Measurements from ENCODE around the gene TBP. TPM values are rescaled to one million over a fixed set of nuclear protein-coding genes. Genes with fewer than 3 reads are reported as not detected.
"Not testable (repeated sequence)": the region's sequence is repeated elsewhere in the genome, so short reads cannot be mapped to it uniquely, and the experiment has no call there.

TBP gene
- total RNA-seq, 3 donors from 2014 or later (not counting 1 experiment from before 2014, with no cell fraction given): 13.0 to 18.4 (median 14.2) TPM

GRCh38 chr6:170612256-170612804, 58.2 kb downstream of the TBP start:
- DNase-seq; H3K4me3 Mint-ChIP-seq; H3K27me3 ChIP-seq (ENCODE audit: control insufficient read depth, insufficient read depth, low read length); H3K27ac Mint-ChIP-seq; H3K36me3 ChIP-seq (ENCODE audit: control insufficient read depth, insufficient read depth, low read length); intact Hi-C loops (cut with micrococcal nuclease); H3K4me1 Mint-ChIP-seq; H3K36me3 Mint-ChIP-seq; H3K4me1 ChIP-seq (ENCODE audit: control insufficient read depth, insufficient read depth, low read length); H3K4me3 ChIP-seq (ENCODE audit: low read length); H3K9me3 ChIP-seq (ENCODE audit: control insufficient read depth, insufficient read depth, low read length); H3K9me3 Mint-ChIP-seq; H3K27ac ChIP-seq (ENCODE audit: low read length): not testable (repeated sequence)
- ATAC-seq: peak; percentile 64 to 88 (median 86)
- 0% methylated on average over 9 of the region's 55 CpGs for WGBS (ENCODE audit: insufficient coverage)
- peaks cover 24 to 30% of the 10 kb centered on the region in 2 donors for H3K27me3 Mint-ChIP-seq (ENCODE audit: low read depth in 2 of 2)

- H3K36me3 ChIP-seq (ENCODE audit: control insufficient read depth, insufficient read depth, low read length); intact Hi-C loops (cut with micrococcal nuclease); H3K9me3 ChIP-seq (ENCODE audit: control insufficient read depth, insufficient read depth, low read length); H3K27me3 ChIP-seq (ENCODE audit: control insufficient read depth, insufficient read depth, low read length); H3K4me1 Mint-ChIP-seq; DNase-seq; H3K4me3 Mint-ChIP-seq; ATAC-seq; H3K4me3 ChIP-seq (ENCODE audit: low read length); H3K27me3 Mint-ChIP-seq (ENCODE audit: low read depth in 2 of 2); H3K9me3 Mint-ChIP-seq; H3K27ac ChIP-seq (ENCODE audit: low read length); H3K4me1 ChIP-seq (ENCODE audit: control insufficient read depth, insufficient read depth, low read length); H3K27ac Mint-ChIP-seq; H3K36me3 Mint-ChIP-seq: not testable (repeated sequence)
- no CpG with 5 or more reads among the region's 1 CpG for WGBS (ENCODE audit: insufficient coverage)
These were observed 61.9 kb downstream of the TBP start for GRCh38 chr6:170616020-170616554.

Other genes with a start within 250 kb of the TBP start
- 10 to 100 TPM; 37.8 to 55.6 (median 39.9) TPM for gene FAM120B, start 247.6 kb upstream of the TBP start, total RNA-seq
- 100 to 1,000 TPM; 102 to 129 (median 103) TPM for gene PSMB1, start 1.1 kb upstream of the TBP start, total RNA-seq
- gene PDCD2, start 30.3 kb downstream of the TBP start, total RNA-seq: 10 to 100 TPM; 40.4 to 58.4 (median 42.2) TPM

Data from natural killer cell (primary cell).